Endodermal cell (in vitro differentiated cells): ENCODE results near the gene PAK2. TPM values are rescaled to one million over a fixed set of nuclear protein-coding genes. Genes with fewer than 3 reads are reported as not detected.

ENCODE experiments used
- DNase-seq: peaks from one replicate; pipeline ENCODE4 v3.0.0-alpha.2; 2017
- H3K27ac ChIP-seq: 2 replicates; pipeline ENCODE4 v1.5.1; 2013; ENCODE audit warnings: mild to moderate bottlenecking, low read depth, low read length, moderate library complexity
- H3K27me3 ChIP-seq: 2 replicates; pipeline ENCODE4 v1.6.1; 2013; ENCODE audit warnings: mild to moderate bottlenecking, low read length, moderate library complexity; ENCODE audit not compliant: insufficient read depth, control insufficient read depth, poor library complexity, severe bottlenecking
- H3K36me3 ChIP-seq: 2 replicates; pipeline ENCODE4 v1.7.0; 2013; ENCODE audit warnings: mild to moderate bottlenecking, low read length, moderate library complexity; ENCODE audit not compliant: control insufficient read depth, insufficient read depth
- H3K4me1 ChIP-seq: one replicate; pipeline ENCODE4 v1.7.0; 2013; ENCODE audit warnings: low read length; ENCODE audit not compliant: control insufficient read depth, insufficient read depth
- H3K4me3 ChIP-seq: 2 replicates; pipeline ENCODE4 v1.5.1; 2013; ENCODE audit warnings: mild to moderate bottlenecking, low read length, moderate library complexity
- H3K9ac ChIP-seq: 2 replicates; pipeline ENCODE4 v1.6.1; 2013; ENCODE audit warnings: mild to moderate bottlenecking, low read length, moderate library complexity; ENCODE audit not compliant: poor library complexity, severe bottlenecking; ENCODE audit errors: extremely low read depth
- H3K9me3 ChIP-seq: 2 replicates; pipeline ENCODE4 v1.6.1; 2013; ENCODE audit warnings: mild to moderate bottlenecking, low read length, moderate library complexity; ENCODE audit not compliant: control insufficient read depth
- H3K27ac Mint-ChIP-seq: 2 replicates; pipeline ENCODE4 v1.8.0; 2020; ENCODE audit warnings: mixed read lengths
- H3K27me3 Mint-ChIP-seq: 2 replicates; pipeline ENCODE4 v1.8.0; 2021; ENCODE audit warnings: mild to moderate bottlenecking, mixed read lengths; ENCODE audit not compliant: insufficient read depth
- H3K36me3 Mint-ChIP-seq: 2 replicates; pipeline ENCODE4 v1.8.0; 2020; ENCODE audit warnings: low read depth, mixed read lengths
- H3K4me1 Mint-ChIP-seq: 2 replicates; pipeline ENCODE4 v1.8.0; 2020; ENCODE audit warnings: mixed read lengths
- H3K4me3 Mint-ChIP-seq: 2 replicates; pipeline ENCODE4 v1.8.0; 2020; ENCODE audit warnings: mild to moderate bottlenecking, moderate library complexity, mixed read lengths
- H3K9me3 Mint-ChIP-seq: 2 replicates; pipeline ENCODE4 v1.8.0; 2020; ENCODE audit warnings: mild to moderate bottlenecking, mixed read lengths
- WGBS, 2 experiments: methylation state at CpG; one replicate each; pipeline versions ENCODE4 v1.1.5 to v1.1.7; 2013; ENCODE audit warnings: missing lambda C conversion rate in 2 of 2, mixed read lengths in 1 of 2; ENCODE audit not compliant: insufficient coverage in 1 of 2, insufficient read length in 1 of 2; 5-methylcytosine and 5-hydroxymethylcytosine counted together
- total RNA-seq, 2 donors: library from RNA; stranded (reverse); fragmentation: NEBNext Ultra II Directional in 1 of 2; extraction: Animal tissue kit (Norgen Biotek cat#: 25700) in 1 of 2; gene quantifications; 2 replicates in 1 of 2; 3 replicates in 1 of 2; pipeline ENCODE4 v1.2.1, GENCODE V29; 2021
- TF ChIP-seq, protein P1 (sequence below): fragments of 200-600 bp; sonication (generic); conservative IDR thresholded peaks from 2 replicates; pipeline ENCODE4 v1.5.0; 2021; ENCODE audit warnings: antibody characterized with exemption, mild to moderate bottlenecking

Gene PAK2
- total RNA-seq, 2 donors from 2014 or later, result 58.7 to 76.6 TPM

DNA sequence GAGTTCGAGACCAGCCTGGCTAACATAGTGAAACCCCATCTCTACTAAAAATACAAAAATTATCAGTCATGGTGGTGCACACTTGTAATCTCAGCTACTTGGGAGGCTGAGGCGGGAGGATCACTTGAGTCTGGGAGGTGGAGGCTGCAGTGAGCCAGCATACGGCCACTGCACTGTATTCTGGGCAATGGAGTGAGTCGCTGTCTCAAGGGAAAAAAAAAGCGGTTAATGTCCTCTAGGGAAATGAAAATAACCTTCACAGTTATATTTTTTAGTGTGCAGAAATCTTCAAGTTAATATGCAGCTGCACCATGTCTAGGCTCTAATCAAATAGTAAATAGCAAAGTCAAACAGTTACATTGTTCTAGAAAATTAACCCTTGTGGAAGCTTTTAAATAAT lies 42.4 kb upstream of the PAK2 start:
- Histone ChIP-seq H3K27ac (no peak overlapping the region), H3K27me3 (no peaks in the 10 kb centered on the region), H3K36me3 (no peaks in the 10 kb centered on the region), H3K4me3 (no peak overlapping the region), H3K9me3 (no peaks in the 10 kb centered on the region), H3K9ac (no peak overlapping the region), H3K4me1 (no peaks in the 10 kb centered on the region)
- TF ChIP-seq, protein P1, sequence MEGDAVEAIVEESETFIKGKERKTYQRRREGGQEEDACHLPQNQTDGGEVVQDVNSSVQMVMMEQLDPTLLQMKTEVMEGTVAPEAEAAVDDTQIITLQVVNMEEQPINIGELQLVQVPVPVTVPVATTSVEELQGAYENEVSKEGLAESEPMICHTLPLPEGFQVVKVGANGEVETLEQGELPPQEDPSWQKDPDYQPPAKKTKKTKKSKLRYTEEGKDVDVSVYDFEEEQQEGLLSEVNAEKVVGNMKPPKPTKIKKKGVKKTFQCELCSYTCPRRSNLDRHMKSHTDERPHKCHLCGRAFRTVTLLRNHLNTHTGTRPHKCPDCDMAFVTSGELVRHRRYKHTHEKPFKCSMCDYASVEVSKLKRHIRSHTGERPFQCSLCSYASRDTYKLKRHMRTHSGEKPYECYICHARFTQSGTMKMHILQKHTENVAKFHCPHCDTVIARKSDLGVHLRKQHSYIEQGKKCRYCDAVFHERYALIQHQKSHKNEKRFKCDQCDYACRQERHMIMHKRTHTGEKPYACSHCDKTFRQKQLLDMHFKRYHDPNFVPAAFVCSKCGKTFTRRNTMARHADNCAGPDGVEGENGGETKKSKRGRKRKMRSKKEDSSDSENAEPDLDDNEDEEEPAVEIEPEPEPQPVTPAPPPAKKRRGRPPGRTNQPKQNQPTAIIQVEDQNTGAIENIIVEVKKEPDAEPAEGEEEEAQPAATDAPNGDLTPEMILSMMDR, result no peak
- H3K36me3 Mint-ChIP-seq, result no peaks in the 10 kb centered on the region
- 83 to 85% methylated on average over 5 of the region's 5 CpGs for WGBS, 2 experiments
- no peaks in the 10 kb centered on the region for H3K27me3 Mint-ChIP-seq
- H3K27ac Mint-ChIP-seq, result no peak overlapping the region
- no peak overlapping the region for H3K4me3 Mint-ChIP-seq
- no peak for DNase-seq
- H3K9me3 Mint-ChIP-seq, result no peaks in the 10 kb centered on the region
- H3K4me1 Mint-ChIP-seq, result no peaks in the 10 kb centered on the region

DNA sequence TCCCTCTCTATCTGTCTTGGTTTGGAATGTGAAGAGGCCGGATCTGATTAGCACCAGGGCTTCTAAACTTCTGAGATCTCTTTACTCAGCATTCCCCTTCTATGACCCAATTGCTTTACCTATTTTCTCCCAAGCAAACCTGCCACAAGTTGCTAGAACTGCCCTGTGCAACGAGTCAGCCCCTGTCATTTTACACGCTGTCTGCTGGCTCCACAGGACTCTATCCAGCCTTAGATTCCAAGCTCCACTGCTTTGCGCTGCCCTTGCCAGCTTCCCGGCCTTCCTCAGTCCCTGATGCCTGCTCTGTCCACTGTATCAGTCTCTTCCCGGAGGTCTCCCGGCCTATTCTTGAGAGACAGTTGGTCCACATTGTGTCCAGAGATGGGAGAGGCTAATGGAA lies 39.9 kb upstream of the PAK2 start:
- no peak overlapping the region for H3K27ac ChIP-seq
- no peak overlapping the region for H3K9ac ChIP-seq
- H3K4me3 Mint-ChIP-seq, result no peak overlapping the region
- no peaks in the 10 kb centered on the region for H3K4me1 ChIP-seq
- 73 to 94% methylated on average over 5 to 7 of the region's 7 CpGs for WGBS, 2 experiments
- H3K27me3 ChIP-seq, result no peaks in the 10 kb centered on the region
- H3K9me3 ChIP-seq, result no peaks in the 10 kb centered on the region
- H3K4me3 ChIP-seq, result no peak overlapping the region
- H3K36me3 ChIP-seq, result no peaks in the 10 kb centered on the region
- H3K27ac Mint-ChIP-seq, result no peak overlapping the region
- H3K4me1 Mint-ChIP-seq, result no peaks in the 10 kb centered on the region
- no peaks in the 10 kb centered on the region for H3K9me3 Mint-ChIP-seq
- no peaks in the 10 kb centered on the region for H3K36me3 Mint-ChIP-seq
- DNase-seq, result no peak
- TF ChIP-seq, protein P1, result no peak
- no peaks in the 10 kb centered on the region for H3K27me3 Mint-ChIP-seq

DNA sequence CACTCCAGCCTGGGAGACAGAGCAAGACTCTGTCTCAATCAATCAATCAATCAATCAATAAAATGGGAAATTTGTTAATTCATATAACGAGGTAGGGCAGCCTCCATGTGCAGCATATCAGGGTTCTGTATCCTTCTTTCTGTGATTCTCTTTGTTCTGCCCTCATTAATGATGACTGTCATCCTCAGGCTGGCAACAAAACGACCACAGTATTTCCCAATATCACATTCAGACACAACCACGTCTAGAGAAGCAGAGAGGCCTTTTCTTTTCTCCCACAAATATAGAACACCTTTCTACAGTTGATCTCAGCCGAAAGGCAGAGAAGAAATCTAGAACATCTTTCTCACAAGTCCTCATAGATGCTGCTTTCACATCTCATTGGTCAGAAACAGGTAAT lies 38.9 kb upstream of the PAK2 start:
- H3K9ac ChIP-seq, result no peak overlapping the region
- H3K36me3 ChIP-seq, result no peaks in the 10 kb centered on the region
- no peak overlapping the region for H3K27ac Mint-ChIP-seq
- H3K27me3 Mint-ChIP-seq, result no peaks in the 10 kb centered on the region
- no peak overlapping the region for H3K27ac ChIP-seq
- TF ChIP-seq, protein P1, result no peak
- DNase-seq, result no peak
- no peak overlapping the region for H3K4me3 Mint-ChIP-seq
- no peaks in the 10 kb centered on the region for H3K4me1 ChIP-seq
- H3K4me3 ChIP-seq, result no peak overlapping the region
- H3K36me3 Mint-ChIP-seq, result no peaks in the 10 kb centered on the region
- WGBS, 2 experiments, result 88 to 97% methylated on average over 3 to 4 of the region's 4 CpGs
- no peaks in the 10 kb centered on the region for H3K9me3 Mint-ChIP-seq
- H3K4me1 Mint-ChIP-seq, result no peaks in the 10 kb centered on the region
- no peaks in the 10 kb centered on the region for H3K9me3 ChIP-seq
- no peaks in the 10 kb centered on the region for H3K27me3 ChIP-seq
